Measurements from ENCODE around the gene TPCN2.
"Not testable (repeated sequence)": the region's sequence is repeated elsewhere in the genome, so short reads cannot be mapped to it uniquely, and the experiment has no call there.

Gene TPCN2

GRCh38 chr11:69065147-69065710 lies 16.5 kb downstream of the TPCN2 start:
- Mint-ChIP-seq H3K4me1 (ENCODE audit: low read depth) (no peaks in the 10 kb centered on the region), H3K9me3 (no peaks in the 10 kb centered on the region), H3K27me3 (no peaks in the 10 kb centered on the region), H3K36me3 (ENCODE audit: low read depth) (peaks cover 5% of the 10 kb centered on the region), H3K4me3 (no peak overlapping the region), H3K27ac (no peak overlapping the region)
- no peak for DNase-seq

GRCh38 chr11:69066122-69067112 lies 17.7 kb downstream of the TPCN2 start:
- Mint-ChIP-seq H3K4me3 (no peak overlapping the region), H3K27ac (no peak overlapping the region), H3K4me1 (ENCODE audit: low read depth) (no peaks in the 10 kb centered on the region), H3K36me3 (ENCODE audit: low read depth) (peaks cover 9% of the 10 kb centered on the region), H3K27me3 (no peaks in the 10 kb centered on the region), H3K9me3 (no peaks in the 10 kb centered on the region)
- no peak for DNase-seq

GRCh38 chr11:69067200-69067599 lies 18.5 kb downstream of the TPCN2 start:
- Mint-ChIP-seq H3K27me3 (no peaks in the 10 kb centered on the region), H3K4me3 (no peak overlapping the region), H3K36me3 (ENCODE audit: low read depth) (peaks cover 14% of the 10 kb centered on the region), H3K9me3 (no peaks in the 10 kb centered on the region), H3K27ac (no peak overlapping the region), H3K4me1 (ENCODE audit: low read depth) (no peaks in the 10 kb centered on the region)
- no peak for DNase-seq

GRCh38 chr11:69071086-69071800 lies 22.5 kb downstream of the TPCN2 start:
- Mint-ChIP-seq H3K4me3 (no peak overlapping the region), H3K9me3 (no peaks in the 10 kb centered on the region), H3K27ac (no peak overlapping the region), H3K27me3 (no peaks in the 10 kb centered on the region), H3K36me3 (ENCODE audit: low read depth) (peaks cover 19% of the 10 kb centered on the region), H3K4me1 (ENCODE audit: low read depth) (peaks cover 2% of the 10 kb centered on the region)
- DNase-seq, result no peak

- H3K36me3 Mint-ChIP-seq (ENCODE audit: low read depth), result peaks cover 19% of the 10 kb centered on the region
- no peaks in the 10 kb centered on the region for H3K9me3 Mint-ChIP-seq
- peaks cover 2% of the 10 kb centered on the region for H3K4me1 Mint-ChIP-seq (ENCODE audit: low read depth)
- DNase-seq, result no peak
- H3K4me3 Mint-ChIP-seq, result no peak overlapping the region
- no peak overlapping the region for H3K27ac Mint-ChIP-seq
- H3K27me3 Mint-ChIP-seq, result no peaks in the 10 kb centered on the region
These were observed 23.2 kb downstream of the TPCN2 start for GRCh38 chr11:69071956-69072355.

GRCh38 chr11:69073469-69073868 lies 24.7 kb downstream of the TPCN2 start:
- H3K9me3 Mint-ChIP-seq, result no peaks in the 10 kb centered on the region
- H3K4me1 Mint-ChIP-seq (ENCODE audit: low read depth), result peaks cover 2% of the 10 kb centered on the region
- H3K27me3 Mint-ChIP-seq, result no peaks in the 10 kb centered on the region
- H3K4me3 Mint-ChIP-seq, result no peak overlapping the region
- no peak for DNase-seq
- no peak overlapping the region for H3K27ac Mint-ChIP-seq
- peaks cover 19% of the 10 kb centered on the region for H3K36me3 Mint-ChIP-seq (ENCODE audit: low read depth)

- no peak for DNase-seq
- H3K27me3 Mint-ChIP-seq, result no peaks in the 10 kb centered on the region
- H3K4me3 Mint-ChIP-seq, result no peak overlapping the region
- H3K4me1 Mint-ChIP-seq (ENCODE audit: low read depth), result peaks cover 2% of the 10 kb centered on the region
- H3K36me3 Mint-ChIP-seq (ENCODE audit: low read depth), result peaks cover 24% of the 10 kb centered on the region
- no peak overlapping the region for H3K27ac Mint-ChIP-seq
- no peaks in the 10 kb centered on the region for H3K9me3 Mint-ChIP-seq
These were observed 25.8 kb downstream of the TPCN2 start for GRCh38 chr11:69074375-69075140.

GRCh38 chr11:69075421-69076128 lies 26.8 kb downstream of the TPCN2 start:
- no peaks in the 10 kb centered on the region for H3K9me3 Mint-ChIP-seq
- H3K4me3 Mint-ChIP-seq, result no peak overlapping the region
- H3K27me3 Mint-ChIP-seq, result no peaks in the 10 kb centered on the region
- H3K36me3 Mint-ChIP-seq (ENCODE audit: low read depth), result peaks cover 19% of the 10 kb centered on the region
- peaks cover 9% of the 10 kb centered on the region for H3K4me1 Mint-ChIP-seq (ENCODE audit: low read depth)
- peak overlapping the region; percentile 35 for H3K27ac Mint-ChIP-seq
- no peak for DNase-seq

GRCh38 chr11:69076129-69076791 lies 27.5 kb downstream of the TPCN2 start:
- H3K9me3 Mint-ChIP-seq, result no peaks in the 10 kb centered on the region
- no peak for DNase-seq
- peak overlapping the region; percentile 35 for H3K27ac Mint-ChIP-seq
- no peaks in the 10 kb centered on the region for H3K27me3 Mint-ChIP-seq
- H3K4me1 Mint-ChIP-seq (ENCODE audit: low read depth), result peaks cover 12% of the 10 kb centered on the region
- H3K36me3 Mint-ChIP-seq (ENCODE audit: low read depth), result peaks cover 18% of the 10 kb centered on the region
- H3K4me3 Mint-ChIP-seq, result no peak overlapping the region

GRCh38 chr11:69076977-69077376 lies 28.2 kb downstream of the TPCN2 start:
- Mint-ChIP-seq H3K36me3 (ENCODE audit: low read depth) (peaks cover 20% of the 10 kb centered on the region), H3K4me1 (ENCODE audit: low read depth) (peaks cover 12% of the 10 kb centered on the region)
- not testable (repeated sequence) for DNase-seq, H3K9me3 Mint-ChIP-seq, H3K4me3 Mint-ChIP-seq, H3K27ac Mint-ChIP-seq, H3K27me3 Mint-ChIP-seq

GRCh38 chr11:69078508-69078907 lies 29.8 kb downstream of the TPCN2 start:
- Mint-ChIP-seq H3K9me3 (no peaks in the 10 kb centered on the region), H3K4me3 (no peak overlapping the region), H3K27ac (no peak overlapping the region), H3K27me3 (no peaks in the 10 kb centered on the region), H3K4me1 (ENCODE audit: low read depth) (peaks cover 12% of the 10 kb centered on the region), H3K36me3 (ENCODE audit: low read depth) (peaks cover 27% of the 10 kb centered on the region)
- DNase-seq, result no peak

- Mint-ChIP-seq H3K4me1 (ENCODE audit: low read depth) (peaks cover 12% of the 10 kb centered on the region), H3K9me3 (no peaks in the 10 kb centered on the region), H3K27me3 (no peaks in the 10 kb centered on the region), H3K27ac (no peak overlapping the region), H3K36me3 (ENCODE audit: low read depth) (peaks cover 24% of the 10 kb centered on the region), H3K4me3 (no peak overlapping the region)
- DNase-seq, result no peak
These were observed 30.3 kb downstream of the TPCN2 start for GRCh38 chr11:69078930-69079605.

All from activated T-cell treated with anti-CD3 and anti-CD28 coated beads, Interleukin-2, amount 50 U/mL, for 24 hours (primary cell).